ENCODE data around the gene ADCY5. TPM values are rescaled to one million over a fixed set of nuclear protein-coding genes. Genes with fewer than 3 reads are reported as not detected.

ADCY5 gene
- total and polyA plus RNA-seq, 10 donors, result 1.7 to 20.6 (median 11.7) TPM

DNA sequence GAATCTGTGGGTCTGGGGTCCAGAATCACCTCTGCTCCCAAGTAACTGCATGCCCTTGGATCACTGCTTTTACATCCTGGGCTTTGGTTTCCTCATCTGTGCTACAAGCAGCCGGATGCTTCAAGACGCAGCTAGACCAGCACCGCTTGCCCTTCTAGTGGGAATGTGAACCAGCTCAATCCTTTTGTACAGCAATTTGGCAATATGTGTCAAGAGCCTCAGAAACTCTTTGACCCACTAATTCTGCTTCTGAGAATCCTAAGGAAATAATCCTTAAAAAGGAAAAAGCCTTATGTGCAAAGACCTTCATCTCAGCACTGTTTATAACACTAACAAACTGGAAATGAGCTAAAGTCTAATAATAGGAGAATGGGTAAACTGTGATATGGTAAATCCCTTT is 48.7 kb downstream of the ADCY5 start:
- H3K27me3 ChIP-seq (replicated peaks in 1 of 7), result peaks cover 0 to 44% (median 0%) of the 10 kb centered on the region in 7 donors
- peaks cover 0 to 13% (median under 1%) of the 10 kb centered on the region in 6 donors for H3K4me1 ChIP-seq
- 80 to 93% (median 88%) methylated on average over 3 of the region's 3 CpGs for WGBS, 5 donors
- intact Hi-C loops (cut with DNase I; ENCODE audit: low total_unique reads), result no loop called here
- no peaks in the 10 kb centered on the region for H3K9me3 ChIP-seq
- peak in 1 of 3 donors; percentile 45 for TF ChIP-seq POLR2AphosphoS5 (IDR thresholded peaks at IDR 0.05)
- TF ChIP-seq POLR2A (IDR thresholded peaks at IDR 0.05), result no peak
- H3K27ac ChIP-seq, result peak overlapping the region in 4 of 8 donors; percentile 15 to 65 (median 23)
- H3K36me3 ChIP-seq, result no peaks in the 10 kb centered on the region
- peak; percentile 22 for DNase-seq
- no peak overlapping the region for H3K4me3 ChIP-seq

DNA sequence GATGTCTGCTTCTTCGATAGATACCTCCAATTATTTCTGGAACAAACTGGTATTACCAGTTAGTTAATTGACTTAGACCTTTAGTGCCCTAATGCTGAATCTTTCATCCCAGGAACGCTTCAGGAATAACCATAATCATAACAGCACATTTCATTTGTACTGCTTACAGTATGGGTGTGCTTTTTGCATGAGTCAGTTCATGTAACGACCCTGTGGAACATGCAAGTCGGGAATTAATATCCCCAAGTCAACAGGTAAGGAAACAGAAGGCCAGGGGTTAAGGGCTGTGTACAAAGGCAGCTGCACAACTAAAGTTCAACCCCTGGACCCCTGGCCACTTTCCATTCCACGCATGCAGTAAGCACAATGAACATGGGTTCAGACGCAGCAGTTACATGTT is 49.2 kb downstream of the ADCY5 start:
- intact Hi-C loops (cut with DNase I; ENCODE audit: low total_unique reads), result no loop called here
- WGBS, 5 donors, result 73 to 84% (median 81%) methylated on average over 6 of the region's 6 CpGs
- H3K4me1 ChIP-seq, result peaks cover 0 to 18% (median 3%) of the 10 kb centered on the region in 6 donors
- no peaks in the 10 kb centered on the region for H3K9me3 ChIP-seq
- TF ChIP-seq POLR2A (IDR thresholded peaks at IDR 0.05), result no peak
- H3K4me3 ChIP-seq, result no peak overlapping the region
- H3K36me3 ChIP-seq, result no peaks in the 10 kb centered on the region
- peak; percentile 19 for DNase-seq
- peaks cover 0 to 48% (median 0%) of the 10 kb centered on the region in 7 donors for H3K27me3 ChIP-seq (replicated peaks in 1 of 7)
- peak overlapping the region in 4 of 8 donors; percentile 15 to 65 (median 23) for H3K27ac ChIP-seq

DNA sequence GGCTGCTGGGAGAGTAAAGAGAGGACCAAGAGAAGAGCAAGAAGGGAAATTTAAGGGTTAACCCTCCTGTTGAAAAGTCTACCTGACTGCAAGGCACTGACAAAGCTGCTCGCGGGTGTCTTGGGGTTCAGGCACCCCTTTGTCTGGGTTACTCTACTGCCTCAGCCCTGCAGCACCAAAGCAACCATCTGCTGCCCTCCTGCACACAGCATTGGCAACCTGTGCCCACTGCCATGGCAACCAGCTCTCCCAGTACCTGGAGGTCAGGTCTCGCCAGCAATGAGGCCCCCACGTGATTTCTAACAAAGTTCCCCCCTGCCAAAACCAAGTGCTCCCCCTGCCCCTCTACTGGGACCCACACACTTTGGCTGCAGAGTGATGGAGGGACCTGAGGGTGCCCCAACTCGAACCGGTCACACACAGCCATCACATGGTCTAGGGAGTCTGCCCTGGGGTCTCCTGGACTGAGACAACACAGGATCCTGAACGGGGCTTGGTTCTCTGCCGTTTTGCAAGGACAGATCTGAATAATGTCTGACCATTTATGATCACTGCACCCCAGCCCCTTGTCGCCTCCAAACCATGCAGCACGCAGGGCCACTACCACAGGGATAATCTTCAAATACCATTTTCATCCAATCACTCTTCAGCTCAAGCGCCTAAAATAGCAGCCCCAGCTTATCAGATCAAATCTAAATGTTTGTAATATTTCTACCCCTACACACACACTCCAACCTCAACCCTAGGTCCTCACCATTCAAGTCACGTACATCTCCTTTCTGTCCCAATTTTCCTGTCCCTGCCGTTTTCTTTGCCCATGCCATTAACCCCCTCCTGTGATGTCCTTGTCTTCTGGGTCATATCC is 50.7 kb downstream of the ADCY5 start:
- Histone ChIP-seq H3K9me3 (no peaks in the 10 kb centered on the region), H3K36me3 (no peaks in the 10 kb centered on the region), H3K4me3 (no peak overlapping the region), H3K27me3 (replicated peaks in 1 of 7) (peaks cover 0 to 48% (median 0%) of the 10 kb centered on the region in 7 donors), H3K4me1 (peaks cover 0 to 21% (median 4%) of the 10 kb centered on the region in 6 donors), H3K27ac (peak overlapping the region in 2 of 8 donors; percentile 38 to 48)
- DNase-seq, result peak; percentile 66
- intact Hi-C loops (cut with DNase I; ENCODE audit: low total_unique reads), result no loop called here
- TF ChIP-seq, protein P1, sequence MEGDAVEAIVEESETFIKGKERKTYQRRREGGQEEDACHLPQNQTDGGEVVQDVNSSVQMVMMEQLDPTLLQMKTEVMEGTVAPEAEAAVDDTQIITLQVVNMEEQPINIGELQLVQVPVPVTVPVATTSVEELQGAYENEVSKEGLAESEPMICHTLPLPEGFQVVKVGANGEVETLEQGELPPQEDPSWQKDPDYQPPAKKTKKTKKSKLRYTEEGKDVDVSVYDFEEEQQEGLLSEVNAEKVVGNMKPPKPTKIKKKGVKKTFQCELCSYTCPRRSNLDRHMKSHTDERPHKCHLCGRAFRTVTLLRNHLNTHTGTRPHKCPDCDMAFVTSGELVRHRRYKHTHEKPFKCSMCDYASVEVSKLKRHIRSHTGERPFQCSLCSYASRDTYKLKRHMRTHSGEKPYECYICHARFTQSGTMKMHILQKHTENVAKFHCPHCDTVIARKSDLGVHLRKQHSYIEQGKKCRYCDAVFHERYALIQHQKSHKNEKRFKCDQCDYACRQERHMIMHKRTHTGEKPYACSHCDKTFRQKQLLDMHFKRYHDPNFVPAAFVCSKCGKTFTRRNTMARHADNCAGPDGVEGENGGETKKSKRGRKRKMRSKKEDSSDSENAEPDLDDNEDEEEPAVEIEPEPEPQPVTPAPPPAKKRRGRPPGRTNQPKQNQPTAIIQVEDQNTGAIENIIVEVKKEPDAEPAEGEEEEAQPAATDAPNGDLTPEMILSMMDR (IDR thresholded peaks at IDR 0.05 in 8 of 11, conservative IDR thresholded peaks at IDR 0.05 in 3 of 11), result no peak
- TF ChIP-seq POLR2AphosphoS5 (IDR thresholded peaks at IDR 0.05) (no peak), POLR2A (IDR thresholded peaks at IDR 0.05) (no peak)
- WGBS, 5 donors, result 72 to 80% (median 74%) methylated on average over 12 to 13 of the region's 13 CpGs

DNA sequence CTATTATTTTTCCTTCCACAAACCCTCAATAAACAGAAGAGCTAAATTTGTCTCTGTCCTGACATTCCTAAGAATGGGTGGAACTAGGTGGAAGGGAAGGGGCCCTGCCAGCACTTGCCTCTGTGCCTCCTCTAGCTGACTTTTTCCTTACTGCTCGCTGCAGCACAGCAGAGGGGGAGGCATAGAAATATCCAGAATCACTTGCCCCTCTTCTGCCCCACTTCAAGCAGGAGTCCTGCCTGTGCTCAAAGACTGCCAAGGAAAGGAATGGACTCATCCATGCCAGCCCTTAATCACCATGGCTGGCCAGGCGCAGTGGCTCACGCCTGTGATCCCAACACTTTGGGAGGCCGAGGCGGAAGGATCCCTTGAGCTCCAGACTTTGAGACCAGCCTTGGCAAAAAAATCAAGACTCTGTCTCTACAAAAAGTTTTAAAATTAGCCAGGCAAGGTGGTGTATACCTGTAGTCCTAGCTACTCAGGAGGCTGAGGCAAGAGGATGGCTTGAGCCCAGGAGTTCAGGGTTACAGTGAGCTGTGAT is 51.8 kb downstream of the ADCY5 start:
- Histone ChIP-seq H3K27ac (peak overlapping the region in 5 of 8 donors; percentile 14 to 48 (median 36)), H3K9me3 (no peaks in the 10 kb centered on the region), H3K4me3 (no peak overlapping the region), H3K27me3 (replicated peaks in 1 of 7) (peaks cover 0 to 46% (median 0%) of the 10 kb centered on the region in 7 donors), H3K36me3 (no peaks in the 10 kb centered on the region), H3K4me1 (peaks cover 0 to 23% (median 4%) of the 10 kb centered on the region in 6 donors)
- DNase-seq, result peak; percentile 45
- TF ChIP-seq, protein P1 (IDR thresholded peaks at IDR 0.05 in 8 of 11, conservative IDR thresholded peaks at IDR 0.05 in 3 of 11), result no peak
- no peak for TF ChIP-seq POLR2AphosphoS5 (IDR thresholded peaks at IDR 0.05)
- no peak for TF ChIP-seq POLR2A (IDR thresholded peaks at IDR 0.05)
- intact Hi-C loops (cut with DNase I; ENCODE audit: low total_unique reads), result no loop called here
- 83 to 94% (median 89%) methylated on average over 5 of the region's 5 CpGs for WGBS, 5 donors

All from spleen (tissue), 11 donors.